ENCODE measurements around the gene MUC13. TPM values are rescaled to one million over a fixed set of nuclear protein-coding genes. Genes with fewer than 3 reads are reported as not detected.

Gene MUC13
- total and polyA plus RNA-seq, 9 of the 15 experiments (the other 6 are each of a cell fraction or from before 2014, with no cell fraction given), result 0.09 TPM; not detected in 8

DNA sequence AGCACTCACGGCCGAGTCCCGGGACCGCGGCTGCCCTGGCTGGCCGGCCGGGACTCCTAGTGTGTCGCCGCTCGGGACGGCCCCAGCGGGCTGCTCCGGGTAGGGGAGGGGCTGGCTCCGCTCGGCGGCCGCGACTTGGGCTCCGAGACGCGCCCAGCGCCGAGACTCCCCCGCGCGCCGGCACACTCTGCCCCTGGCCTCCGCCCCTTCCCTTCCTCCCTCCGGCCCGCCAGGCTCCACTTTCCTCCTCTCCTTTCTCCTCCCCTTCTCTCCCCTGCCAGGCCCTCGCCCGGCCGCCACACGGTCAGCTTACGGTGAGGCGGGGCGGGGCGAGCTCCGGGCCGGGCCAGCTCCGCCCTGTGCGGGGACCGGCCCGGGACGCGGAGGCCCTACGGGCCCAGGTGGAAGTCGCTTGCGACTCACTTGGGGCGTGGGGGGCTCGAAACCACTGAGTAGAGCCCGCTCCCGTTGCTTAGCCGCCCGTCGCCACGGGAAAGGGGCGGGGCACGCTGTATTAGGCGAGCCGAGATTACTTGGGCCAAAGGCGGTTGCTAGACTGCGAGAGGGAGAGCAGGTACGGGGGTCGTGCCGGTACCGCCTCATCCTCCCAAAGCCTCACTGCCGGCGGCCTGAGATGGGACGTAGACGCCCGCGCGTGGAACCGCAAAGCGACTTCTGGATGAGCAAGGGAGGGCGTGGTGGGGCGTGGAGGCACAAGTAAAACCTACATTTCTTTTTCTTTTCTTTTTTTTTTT lies 47.2 kb downstream of the MUC13 start, which contains the start of gene ITGB5 (continued):
- TF ChIP-seq, protein P1, sequence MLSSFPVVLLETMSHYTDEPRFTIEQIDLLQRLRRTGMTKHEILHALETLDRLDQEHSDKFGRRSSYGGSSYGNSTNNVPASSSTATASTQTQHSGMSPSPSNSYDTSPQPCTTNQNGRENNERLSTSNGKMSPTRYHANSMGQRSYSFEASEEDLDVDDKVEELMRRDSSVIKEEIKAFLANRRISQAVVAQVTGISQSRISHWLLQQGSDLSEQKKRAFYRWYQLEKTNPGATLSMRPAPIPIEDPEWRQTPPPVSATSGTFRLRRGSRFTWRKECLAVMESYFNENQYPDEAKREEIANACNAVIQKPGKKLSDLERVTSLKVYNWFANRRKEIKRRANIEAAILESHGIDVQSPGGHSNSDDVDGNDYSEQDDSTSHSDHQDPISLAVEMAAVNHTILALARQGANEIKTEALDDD (IDR thresholded peaks at IDR 0.05), result no peak
- TF ChIP-seq SMARCA5 (IDR thresholded peaks at IDR 0.05) (no peak), SETDB1 (IDR thresholded peaks at IDR 0.05; ENCODE audit: low read length) (no peak), HDAC8 (tag; IDR thresholded peaks at IDR 0.05) (no peak), KAT2B (IDR thresholded peaks at IDR 0.05; ENCODE audit: low read depth, low read length) (no peak), WHSC1 (IDR thresholded peaks at IDR 0.05; ENCODE audit: low read length) (no peak), HOXB6 (CRISPR knock-in tag; IDR thresholded peaks at IDR 0.05; ENCODE audit: borderline replicate concordance) (no peak), TCF3 (CRISPR knock-in tag; IDR thresholded peaks at IDR 0.05) (no peak), ZNF717 (CRISPR knock-in tag; IDR thresholded peaks at IDR 0.05) (no peak), BDP1 (IDR thresholded peaks at IDR 0.05; ENCODE audit: insufficient read depth, insufficient read length) (no peak), SMAD2 (IDR thresholded peaks at IDR 0.05; ENCODE audit: low read depth, low read length) (no peak), ETV6 (IDR thresholded peaks at IDR 0.05; ENCODE audit: borderline replicate concordance in 1 of 2, low read depth in 2 of 2, low read length in 1 of 2) (no peak), ETV6 (CRISPR knock-in tag; IDR thresholded peaks at IDR 0.05; ENCODE audit: borderline replicate concordance) (no peak), FUS (optimal IDR thresholded peaks at IDR 0.05; ENCODE audit: low read depth, low read length) (no peak), FOXA1 (IDR thresholded peaks at IDR 0.05; ENCODE audit: borderline replicate concordance) (no peak), SMAD4 (CRISPR knock-in tag; conservative IDR thresholded peaks at IDR 0.05) (peak; percentile 72), TRIM28 (IDR thresholded peaks at IDR 0.05) (no peak), C11orf30 (IDR thresholded peaks at IDR 0.05; ENCODE audit: low read depth) (no peak)
- TF ChIP-seq, protein P2, sequence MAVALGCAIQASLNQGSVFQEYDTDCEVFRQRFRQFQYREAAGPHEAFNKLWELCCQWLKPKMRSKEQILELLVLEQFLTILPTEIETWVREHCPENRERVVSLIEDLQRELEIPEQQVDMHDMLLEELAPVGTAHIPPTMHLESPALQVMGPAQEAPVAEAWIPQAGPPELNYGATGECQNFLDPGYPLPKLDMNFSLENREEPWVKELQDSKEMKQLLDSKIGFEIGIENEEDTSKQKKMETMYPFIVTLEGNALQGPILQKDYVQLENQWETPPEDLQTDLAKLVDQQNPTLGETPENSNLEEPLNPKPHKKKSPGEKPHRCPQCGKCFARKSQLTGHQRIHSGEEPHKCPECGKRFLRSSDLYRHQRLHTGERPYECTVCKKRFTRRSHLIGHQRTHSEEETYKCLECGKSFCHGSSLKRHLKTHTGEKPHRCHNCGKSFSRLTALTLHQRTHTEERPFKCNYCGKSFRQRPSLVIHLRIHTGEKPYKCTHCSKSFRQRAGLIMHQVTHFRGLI (CRISPR knock-in tag; IDR thresholded peaks at IDR 0.05), result no peak
- TF ChIP-seq, protein P3, sequence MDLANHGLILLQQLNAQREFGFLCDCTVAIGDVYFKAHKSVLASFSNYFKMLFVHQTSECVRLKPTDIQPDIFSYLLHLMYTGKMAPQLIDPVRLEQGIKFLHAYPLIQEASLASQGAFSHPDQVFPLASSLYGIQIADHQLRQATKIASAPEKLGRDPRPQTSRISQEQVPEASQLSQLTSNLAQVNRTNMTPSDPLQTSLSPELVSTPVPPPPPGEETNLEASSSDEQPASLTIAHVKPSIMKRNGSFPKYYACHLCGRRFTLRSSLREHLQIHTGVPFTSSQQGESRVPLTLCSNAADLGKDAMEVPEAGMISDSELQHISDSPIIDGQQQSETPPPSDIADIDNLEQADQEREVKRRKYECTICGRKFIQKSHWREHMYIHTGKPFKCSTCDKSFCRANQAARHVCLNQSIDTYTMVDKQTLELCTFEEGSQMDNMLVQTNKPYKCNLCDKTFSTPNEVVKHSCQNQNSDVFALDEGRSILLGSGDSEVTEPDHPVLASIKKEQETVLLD (IDR thresholded peaks at IDR 0.05), result no peak; the same call in 1 of the 2 replicates
- TF ChIP-seq, protein P4, sequence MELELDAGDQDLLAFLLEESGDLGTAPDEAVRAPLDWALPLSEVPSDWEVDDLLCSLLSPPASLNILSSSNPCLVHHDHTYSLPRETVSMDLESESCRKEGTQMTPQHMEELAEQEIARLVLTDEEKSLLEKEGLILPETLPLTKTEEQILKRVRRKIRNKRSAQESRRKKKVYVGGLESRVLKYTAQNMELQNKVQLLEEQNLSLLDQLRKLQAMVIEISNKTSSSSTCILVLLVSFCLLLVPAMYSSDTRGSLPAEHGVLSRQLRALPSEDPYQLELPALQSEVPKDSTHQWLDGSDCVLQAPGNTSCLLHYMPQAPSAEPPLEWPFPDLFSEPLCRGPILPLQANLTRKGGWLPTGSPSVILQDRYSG (tag; conservative IDR thresholded peaks at IDR 0.05; ENCODE audit: low read depth), result no peak
- TF ChIP-seq, protein P5, sequence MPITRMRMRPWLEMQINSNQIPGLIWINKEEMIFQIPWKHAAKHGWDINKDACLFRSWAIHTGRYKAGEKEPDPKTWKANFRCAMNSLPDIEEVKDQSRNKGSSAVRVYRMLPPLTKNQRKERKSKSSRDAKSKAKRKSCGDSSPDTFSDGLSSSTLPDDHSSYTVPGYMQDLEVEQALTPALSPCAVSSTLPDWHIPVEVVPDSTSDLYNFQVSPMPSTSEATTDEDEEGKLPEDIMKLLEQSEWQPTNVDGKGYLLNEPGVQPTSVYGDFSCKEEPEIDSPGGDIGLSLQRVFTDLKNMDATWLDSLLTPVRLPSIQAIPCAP (CRISPR knock-in tag; IDR thresholded peaks at IDR 0.05; ENCODE audit: borderline replicate concordance), result no peak

Measured in K562 (cell line).